ENCODE measurements around the gene HOXD11. TPM values are rescaled to one million over a fixed set of nuclear protein-coding genes. Genes with fewer than 3 reads are reported as not detected.

HOXD11 gene
- total and polyA plus RNA-seq, 2 of the 13 experiments (the other 11 are each of a cell fraction or from before 2014, with no cell fraction given) = not detected

GRCh38 chr2:176114120-176114929 lies 7.2 kb downstream of the HOXD11 start (continued):
- TF ChIP-seq, protein P1, sequence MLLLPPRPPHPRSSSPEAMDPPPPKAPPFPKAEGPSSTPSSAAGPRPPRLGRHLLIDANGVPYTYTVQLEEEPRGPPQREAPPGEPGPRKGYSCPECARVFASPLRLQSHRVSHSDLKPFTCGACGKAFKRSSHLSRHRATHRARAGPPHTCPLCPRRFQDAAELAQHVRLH (CRISPR knock-in tag; IDR thresholded peaks at IDR 0.05; ENCODE audit: borderline replicate concordance, low read depth) = no peak
- TF ChIP-seq KLF13 (CRISPR knock-in tag; IDR thresholded peaks at IDR 0.05) = no peak
- TF ChIP-seq ARID2 (CRISPR knock-in tag; IDR thresholded peaks at IDR 0.05; ENCODE audit: borderline replicate concordance) = no peak
- no peak for TF ChIP-seq FOXO1 (CRISPR knock-in tag; IDR thresholded peaks at IDR 0.05)
- peak; percentile 42; the same call in 1 of the 2 replicates for TF ChIP-seq SOX5 (CRISPR knock-in tag; IDR thresholded peaks at IDR 0.05; ENCODE audit: borderline replicate concordance)
- no peak for TF ChIP-seq HCFC1 (IDR thresholded peaks at IDR 0.05; ENCODE audit: low read depth, low read length)
- TF ChIP-seq PHB2 (IDR thresholded peaks at IDR 0.05; ENCODE audit: partially characterized antibody) = no peak
- TF ChIP-seq, protein P2, sequence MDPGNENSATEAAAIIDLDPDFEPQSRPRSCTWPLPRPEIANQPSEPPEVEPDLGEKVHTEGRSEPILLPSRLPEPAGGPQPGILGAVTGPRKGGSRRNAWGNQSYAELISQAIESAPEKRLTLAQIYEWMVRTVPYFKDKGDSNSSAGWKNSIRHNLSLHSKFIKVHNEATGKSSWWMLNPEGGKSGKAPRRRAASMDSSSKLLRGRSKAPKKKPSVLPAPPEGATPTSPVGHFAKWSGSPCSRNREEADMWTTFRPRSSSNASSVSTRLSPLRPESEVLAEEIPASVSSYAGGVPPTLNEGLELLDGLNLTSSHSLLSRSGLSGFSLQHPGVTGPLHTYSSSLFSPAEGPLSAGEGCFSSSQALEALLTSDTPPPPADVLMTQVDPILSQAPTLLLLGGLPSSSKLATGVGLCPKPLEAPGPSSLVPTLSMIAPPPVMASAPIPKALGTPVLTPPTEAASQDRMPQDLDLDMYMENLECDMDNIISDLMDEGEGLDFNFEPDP (CRISPR knock-in tag; conservative IDR thresholded peaks at IDR 0.05) = no peak
- no peak for TF ChIP-seq HIVEP1 (CRISPR knock-in tag; IDR thresholded peaks at IDR 0.05)
- no peak for TF ChIP-seq GTF2F1 (IDR thresholded peaks at IDR 0.05; ENCODE audit: low read length)
- TF ChIP-seq, protein P3, sequence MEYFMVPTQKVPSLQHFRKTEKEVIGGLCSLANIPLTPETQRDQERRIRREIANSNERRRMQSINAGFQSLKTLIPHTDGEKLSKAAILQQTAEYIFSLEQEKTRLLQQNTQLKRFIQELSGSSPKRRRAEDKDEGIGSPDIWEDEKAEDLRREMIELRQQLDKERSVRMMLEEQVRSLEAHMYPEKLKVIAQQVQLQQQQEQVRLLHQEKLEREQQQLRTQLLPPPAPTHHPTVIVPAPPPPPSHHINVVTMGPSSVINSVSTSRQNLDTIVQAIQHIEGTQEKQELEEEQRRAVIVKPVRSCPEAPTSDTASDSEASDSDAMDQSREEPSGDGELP (IDR thresholded peaks at IDR 0.05; ENCODE audit: borderline replicate concordance, low read depth) = peak; percentile 73
- TF ChIP-seq, protein P4, sequence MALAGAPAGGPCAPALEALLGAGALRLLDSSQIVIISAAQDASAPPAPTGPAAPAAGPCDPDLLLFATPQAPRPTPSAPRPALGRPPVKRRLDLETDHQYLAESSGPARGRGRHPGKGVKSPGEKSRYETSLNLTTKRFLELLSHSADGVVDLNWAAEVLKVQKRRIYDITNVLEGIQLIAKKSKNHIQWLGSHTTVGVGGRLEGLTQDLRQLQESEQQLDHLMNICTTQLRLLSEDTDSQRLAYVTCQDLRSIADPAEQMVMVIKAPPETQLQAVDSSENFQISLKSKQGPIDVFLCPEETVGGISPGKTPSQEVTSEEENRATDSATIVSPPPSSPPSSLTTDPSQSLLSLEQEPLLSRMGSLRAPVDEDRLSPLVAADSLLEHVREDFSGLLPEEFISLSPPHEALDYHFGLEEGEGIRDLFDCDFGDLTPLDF (CRISPR knock-in tag; IDR thresholded peaks at IDR 0.05) = no peak
- TF ChIP-seq CAMTA2 (CRISPR knock-in tag; IDR thresholded peaks at IDR 0.05; ENCODE audit: borderline replicate concordance) = no peak
- no peak for TF ChIP-seq ZNF451 (CRISPR knock-in tag; IDR thresholded peaks at IDR 0.05)
- no peak for TF ChIP-seq AGO2 (optimal IDR thresholded peaks at IDR 0.05; ENCODE audit: low read depth, low read length)
- no peak for TF ChIP-seq ZMYM2 (CRISPR knock-in tag; IDR thresholded peaks at IDR 0.05)
- TF ChIP-seq, protein P5, sequence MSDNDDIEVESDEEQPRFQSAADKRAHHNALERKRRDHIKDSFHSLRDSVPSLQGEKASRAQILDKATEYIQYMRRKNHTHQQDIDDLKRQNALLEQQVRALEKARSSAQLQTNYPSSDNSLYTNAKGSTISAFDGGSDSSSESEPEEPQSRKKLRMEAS (IDR thresholded peaks at IDR 0.05) = no peak
- TF ChIP-seq MYNN (CRISPR knock-in tag; IDR thresholded peaks at IDR 0.05; ENCODE audit: low read depth) = no peak
- TF ChIP-seq NFYC (CRISPR knock-in tag; IDR thresholded peaks at IDR 0.05) = no peak
- no peak for TF ChIP-seq ERF (CRISPR knock-in tag; IDR thresholded peaks at IDR 0.05)
- TF ChIP-seq CENPBD1 (CRISPR knock-in tag; IDR thresholded peaks at IDR 0.05; ENCODE audit: borderline replicate concordance, low read depth) = no peak
- peak in 1 of 2 experiments; percentile 5; a peak in 1 of 4 replicates for TF ChIP-seq EP300 (IDR thresholded peaks at IDR 0.05; ENCODE audit: low read depth in 2 of 2, low read length in 2 of 2)
- no peak for TF ChIP-seq EP300 (CRISPR knock-in tag; IDR thresholded peaks at IDR 0.05; ENCODE audit: borderline replicate concordance)
